Neural cell (in vitro differentiated cells): ENCODE results near the gene EMP3.

Experiments
- CTCF ChIP-seq: fragments of 450-650 bp; IDR thresholded peaks from 2 replicates; pipeline ENCODE4 v1.5.1; 2014; ENCODE audit warnings: antibody characterized with exemption, mild to moderate bottlenecking, moderate library complexity; ENCODE audit not compliant: poor library complexity, severe bottlenecking
- EP300 ChIP-seq: fragments of 450-650 bp; conservative IDR thresholded peaks from 2 replicates; pipeline ENCODE4 v1.6.1; 2014; ENCODE audit warnings: antibody characterized with exemption, mild to moderate bottlenecking, moderate library complexity; ENCODE audit not compliant: poor library complexity, severe bottlenecking
- EZH2 ChIP-seq: fragments of 200-600, 300-800 bp; shearing (Covaris generic), sonication (generic); IDR thresholded peaks from 2 replicates; pipeline ENCODE4 v1.6.1; 2014; ENCODE audit warnings: antibody characterized with exemption, low read length, borderline replicate concordance, mild to moderate bottlenecking; ENCODE audit not compliant: insufficient read depth, poor library complexity, severe bottlenecking

DNA sequence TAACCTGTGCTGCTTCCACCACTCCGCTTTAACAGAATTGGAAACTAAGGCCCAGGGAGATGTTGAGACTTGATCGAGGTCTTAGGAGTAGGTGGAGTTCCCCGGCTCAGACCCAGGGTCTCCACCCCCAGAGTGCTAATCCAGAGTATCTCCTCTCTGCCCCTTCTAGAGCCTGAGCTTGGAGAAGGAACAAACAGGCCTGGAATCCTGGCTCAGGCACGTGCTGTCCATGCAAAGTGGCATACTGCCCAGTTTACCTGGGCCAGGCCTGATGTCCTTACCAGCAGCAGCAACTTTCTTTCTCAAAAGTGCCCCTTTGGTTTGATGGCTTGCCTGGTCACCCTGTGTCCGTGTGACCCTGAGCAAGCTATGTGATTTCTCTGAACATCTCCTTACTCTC is 42.5 kb downstream of the EMP3 start:
- TF ChIP-seq EZH2 (no peak), EP300 (no peak), CTCF (no peak)
